Lung microvascular endothelial cell (primary cell): ENCODE results near the gene LRRC72. TPM values are rescaled to one million over a fixed set of nuclear protein-coding genes. Genes with fewer than 3 reads are reported as not detected.
A peak's percentile ranks its signal among the peaks of the same experiment; 100 is the strongest.
"Not testable (repeated sequence)": the region's sequence is repeated elsewhere in the genome, so short reads cannot be mapped to it uniquely, and the experiment has no call there.

ENCODE experiments used
- DNase-seq, 2 donors: peaks; one replicate each; pipeline versions ENCODE4 v3.0.0 to v3.0.0-alpha.2; 2010; ENCODE audit warnings: low read depth in 2 of 2
- total RNA-seq: library from RNA; depleted of rRNA; stranded (reverse); fragments of >200 nt; gene quantifications from 2 replicates; pipeline ENCODE4 v1.2.1, GENCODE V29; 2014

Gene LRRC72
- total RNA-seq, 1 donor from 2014 or later: not detected

GRCh38 chr7:16579216-16579615 lies 52.6 kb downstream of the LRRC72 start:
- DNase-seq: no peak

GRCh38 chr7:16581286-16581685 lies 54.7 kb downstream of the LRRC72 start:
- DNase-seq: no peak

- DNase-seq: no peak
These were observed 57.2 kb downstream of the LRRC72 start for GRCh38 chr7:16583834-16584233.

GRCh38 chr7:16585540-16585939 lies 58.9 kb downstream of the LRRC72 start:
- no peak for DNase-seq

GRCh38 chr7:16586081-16586874 lies 59.7 kb downstream of the LRRC72 start:
- peak in 1 of 2 donors; percentile 7 for DNase-seq

- no peak for DNase-seq
These were observed 60.5 kb downstream of the LRRC72 start for GRCh38 chr7:16587129-16587528.

GRCh38 chr7:16587790-16588189 lies 61.2 kb downstream of the LRRC72 start:
- no peak for DNase-seq

- peak in 1 of 2 donors; percentile 13 for DNase-seq
These were observed 63.3 kb downstream of the LRRC72 start for GRCh38 chr7:16589881-16590280.

- no peak for DNase-seq
These were observed 63.8 kb downstream of the LRRC72 start for GRCh38 chr7:16590424-16590823.

GRCh38 chr7:16592395-16592794 lies 65.8 kb downstream of the LRRC72 start:
- no peak for DNase-seq

GRCh38 chr7:16594061-16594460 lies 67.4 kb downstream of the LRRC72 start:
- DNase-seq: no peak

- DNase-seq: no peak
These were observed 68.1 kb downstream of the LRRC72 start for GRCh38 chr7:16594676-16595075.

- DNase-seq: not testable (repeated sequence)
These were observed 69.0 kb downstream of the LRRC72 start for GRCh38 chr7:16595596-16595995.

- no peak for DNase-seq
These were observed 71.4 kb downstream of the LRRC72 start for GRCh38 chr7:16598015-16598414.

GRCh38 chr7:16599860-16600259 lies 73.2 kb downstream of the LRRC72 start:
- no peak for DNase-seq

- no peak for DNase-seq
These were observed 77.0 kb downstream of the LRRC72 start for GRCh38 chr7:16603633-16604032.

- DNase-seq: peak; percentile 19 to 37
These were observed 77.4 kb downstream of the LRRC72 start for GRCh38 chr7:16604054-16604453.

- no peak for DNase-seq
These were observed 80.1 kb downstream of the LRRC72 start for GRCh38 chr7:16606704-16607103.

- DNase-seq: no peak
These were observed 83.3 kb downstream of the LRRC72 start for GRCh38 chr7:16609842-16610450.

GRCh38 chr7:16611711-16612110 lies 85.1 kb downstream of the LRRC72 start:
- no peak for DNase-seq

GRCh38 chr7:16615228-16615627 lies 88.6 kb downstream of the LRRC72 start:
- DNase-seq: no peak

- no peak for DNase-seq
These were observed 89.5 kb downstream of the LRRC72 start for GRCh38 chr7:16616122-16616521.

- DNase-seq: no peak
These were observed 89.9 kb downstream of the LRRC72 start for GRCh38 chr7:16616542-16616941.
